GM18870 (cell line): ENCODE data around the gene GPR32.
"Not testable (repeated sequence)": the region's sequence is repeated elsewhere in the genome, so short reads cannot be mapped to it uniquely, and the experiment has no call there.

Experiments
- ATAC-seq: cut with Tn5 transposase; IDR thresholded peaks from one replicate; pipeline ENCODE4 v1.9.1; 2021; ENCODE audit warnings: moderate library complexity; ENCODE audit not compliant: unreplicated experiment

Gene GPR32

DNA sequence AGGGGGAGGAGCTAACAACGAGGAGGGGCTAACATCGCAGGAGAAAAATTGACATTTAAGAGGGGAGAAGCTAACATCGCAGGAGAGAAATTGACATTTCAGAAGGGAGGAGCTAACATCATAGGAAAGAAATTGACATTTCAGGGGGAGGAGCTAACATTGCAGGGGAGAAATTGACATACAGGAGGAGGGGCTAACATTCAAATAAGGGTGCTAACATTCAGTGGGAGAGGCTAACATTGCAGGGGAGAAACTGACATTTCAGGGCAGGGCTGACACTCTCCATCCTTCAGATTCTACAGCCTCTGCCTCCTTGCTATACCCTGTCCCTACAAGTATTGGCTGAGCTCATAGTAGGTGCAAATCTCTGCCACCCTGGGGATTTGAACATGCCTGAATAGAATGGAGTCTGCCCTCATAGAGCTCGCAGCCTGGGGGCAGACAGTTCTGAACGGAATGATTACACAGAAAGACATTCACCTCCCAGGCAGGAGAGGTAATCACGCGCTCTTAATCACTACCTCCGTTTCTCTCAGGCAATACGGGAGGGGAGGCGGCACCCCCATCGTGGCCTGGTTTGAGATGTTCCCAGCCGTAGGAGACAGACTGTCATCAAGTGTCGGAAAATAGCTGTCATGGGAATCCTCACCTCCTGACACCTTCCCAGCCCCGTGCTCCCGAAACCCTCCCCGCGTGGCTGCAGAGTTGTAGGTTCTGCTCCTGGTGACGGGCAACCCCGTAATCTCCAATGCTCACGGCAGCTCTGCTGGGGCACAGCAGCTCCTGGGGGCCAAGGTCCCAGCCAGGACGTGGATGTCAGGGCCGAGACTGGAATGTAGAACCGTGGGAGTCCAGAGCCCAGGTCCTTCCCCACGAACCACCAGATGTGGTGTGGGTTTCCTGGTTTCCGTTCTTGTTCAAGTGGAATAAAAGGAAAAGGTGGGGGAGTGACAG, 9.5 kb downstream of the GPR32 start:
- no peak for ATAC-seq

- no peak for ATAC-seq
These were observed 10.6 kb downstream of the GPR32 start for GRCh38 chr19:50780753-50781435.

- not testable (repeated sequence) for ATAC-seq
These were observed 13.5 kb downstream of the GPR32 start for GRCh38 chr19:50783848-50784152.

DNA sequence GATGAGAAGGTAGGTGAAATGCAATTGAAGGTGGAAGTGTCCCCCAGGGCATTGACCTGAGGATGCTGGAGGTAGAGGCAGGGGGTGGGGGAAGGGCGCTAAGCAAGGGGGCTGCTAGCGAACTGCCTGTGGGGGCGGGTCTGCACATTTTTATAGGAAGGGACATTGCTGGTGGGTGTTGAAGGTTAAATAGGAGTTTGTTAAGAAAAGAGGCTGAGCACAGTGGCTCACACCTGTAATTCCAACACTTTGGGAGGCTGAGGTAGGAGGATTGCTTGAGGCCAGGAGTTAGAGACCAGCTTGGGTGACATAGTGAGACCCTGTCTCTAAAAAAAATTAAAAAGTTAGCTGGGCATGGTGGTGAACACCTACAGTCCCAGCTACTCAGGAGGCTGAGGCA, 14.4 kb downstream of the GPR32 start:
- no peak for ATAC-seq

DNA sequence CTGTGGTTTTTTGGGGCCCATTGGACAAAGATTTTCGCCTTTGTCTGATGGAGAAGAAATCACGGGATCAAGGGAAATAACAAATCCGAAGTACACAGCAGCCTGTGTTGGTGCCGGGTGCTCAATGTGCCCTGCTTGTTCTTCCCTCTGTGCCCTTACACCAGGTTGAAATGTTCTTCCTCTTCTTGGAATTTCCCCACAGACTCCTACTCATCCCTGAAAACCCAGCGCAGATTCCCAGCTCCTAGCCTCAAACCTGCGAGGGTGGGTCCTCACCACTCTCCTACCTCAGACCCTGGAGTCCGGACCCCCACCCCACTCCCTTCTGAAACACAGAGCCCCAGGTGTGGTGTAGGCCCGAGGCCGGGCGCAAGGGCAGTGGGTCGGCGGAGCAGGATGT, 15.1 kb downstream of the GPR32 start:
- ATAC-seq: no peak

DNA sequence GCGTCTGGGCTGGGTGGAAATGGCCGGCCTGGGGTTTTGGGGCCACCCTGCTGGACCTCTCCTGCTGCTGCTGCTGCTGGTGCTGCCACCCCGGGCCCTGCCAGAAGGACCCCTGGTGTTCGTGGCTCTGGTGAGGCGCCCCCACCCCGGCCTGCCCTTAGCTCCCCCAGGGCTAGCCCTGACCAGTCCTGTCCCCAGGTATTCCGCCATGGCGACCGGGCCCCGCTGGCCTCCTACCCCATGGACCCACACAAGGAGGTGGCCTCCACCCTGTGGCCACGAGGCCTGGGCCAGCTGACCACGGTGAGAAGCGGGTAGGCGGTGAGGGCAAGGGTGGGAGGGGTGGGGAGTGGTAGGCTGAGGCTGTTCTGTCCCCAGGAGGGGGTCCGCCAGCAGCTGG, 20.1 kb downstream of the GPR32 start, which contains the start of gene ACP4:
Gene ACP4, plus strand, starts transcription at position 20 of the 400 bp plus-strand sequence. Its CDS starts 0 bp downstream, at position 20.
- ATAC-seq: no peak

- no peak for ATAC-seq
These were observed 20.7 kb downstream of the GPR32 start for GRCh38 chr19:50790922-50791467.

GRCh38 chr19:50791594-50792271, 21.5 kb downstream of the GPR32 start:
- no peak for ATAC-seq

GRCh38 chr19:50792272-50793250, 22.3 kb downstream of the GPR32 start:
- no peak for ATAC-seq

GRCh38 chr19:50793558-50794065, 23.3 kb downstream of the GPR32 start:
- ATAC-seq: no peak

- ATAC-seq: no peak
These were observed 24.0 kb downstream of the GPR32 start for GRCh38 chr19:50794074-50794875.

DNA sequence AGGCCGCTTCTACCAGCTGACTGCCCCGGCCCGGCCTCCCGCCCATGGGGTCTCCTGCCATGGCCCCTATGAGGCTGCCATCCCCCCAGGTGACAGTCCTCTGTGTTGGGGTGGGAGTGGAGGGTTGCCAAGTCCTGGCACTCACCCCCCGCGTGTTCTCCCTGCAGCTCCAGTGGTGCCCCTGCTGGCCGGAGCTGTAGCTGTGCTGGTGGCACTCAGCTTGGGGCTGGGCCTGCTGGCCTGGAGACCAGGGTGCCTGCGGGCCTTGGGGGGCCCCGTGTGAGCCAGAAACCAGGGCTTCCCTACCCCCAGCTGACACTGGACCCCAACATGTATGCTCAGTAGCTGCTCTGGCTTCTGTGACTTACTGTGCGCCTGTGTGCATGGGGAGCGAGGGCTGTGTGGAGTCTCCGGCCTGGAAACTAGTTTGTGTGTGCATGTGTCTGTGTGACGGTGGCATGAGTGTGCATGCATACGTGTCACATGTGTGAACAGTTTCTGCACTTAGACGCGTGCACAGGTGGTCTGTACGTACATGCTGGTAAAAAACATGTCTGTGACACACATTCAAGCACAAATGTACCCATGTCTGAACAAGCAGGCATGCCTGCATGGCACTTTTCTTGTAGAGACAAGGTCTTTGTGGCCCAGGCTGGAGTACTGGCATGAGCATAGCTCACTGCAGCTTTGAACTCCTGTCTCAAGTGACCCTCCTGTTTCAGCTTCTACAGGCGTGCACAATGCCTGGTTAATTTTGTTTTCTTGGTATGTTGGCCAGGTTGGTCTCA, 24.8 kb downstream of the GPR32 start:
- ATAC-seq: no peak

GRCh38 chr19:50795664-50796073, 25.4 kb downstream of the GPR32 start:
- ATAC-seq: no peak

- ATAC-seq: no peak
These were observed 25.9 kb downstream of the GPR32 start for GRCh38 chr19:50796128-50796633.

DNA sequence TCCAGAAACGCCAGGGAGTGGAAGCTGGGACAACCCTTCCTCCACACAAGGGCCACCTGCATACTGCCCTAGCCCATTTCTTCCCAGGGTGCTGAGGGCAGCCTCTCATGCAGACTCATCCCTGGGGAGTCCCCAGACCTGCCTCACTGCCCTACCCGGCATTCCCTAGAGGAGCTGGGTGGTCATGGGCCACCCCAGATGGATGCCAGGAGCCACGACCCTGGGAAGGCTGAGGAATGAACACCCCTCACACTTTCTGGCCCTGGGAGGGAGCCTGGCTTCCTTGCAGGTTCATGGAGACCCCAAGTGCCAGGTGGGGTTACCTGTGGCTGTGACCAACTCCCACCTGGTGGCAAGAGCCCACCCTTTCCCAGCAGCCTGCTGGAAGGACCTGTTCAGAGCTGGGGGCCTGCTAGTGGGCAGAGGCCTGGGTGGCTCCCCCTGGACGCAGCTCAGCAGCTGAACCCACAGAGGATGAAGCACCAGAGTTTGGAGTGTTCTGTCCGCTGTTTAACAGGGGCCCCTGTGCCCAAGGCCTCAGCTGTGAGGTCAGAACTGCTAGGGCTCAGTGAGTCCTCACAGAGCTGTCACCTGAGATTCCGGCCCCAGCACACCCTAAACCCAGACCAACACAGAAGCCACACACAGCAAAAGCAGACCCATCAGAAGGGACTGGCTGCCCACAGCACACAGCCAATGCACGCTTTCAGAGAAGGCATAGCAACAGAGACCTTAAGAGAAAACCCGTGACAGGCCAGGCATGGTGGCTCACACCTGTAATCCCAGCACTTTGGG, 26.6 kb downstream of the GPR32 start:
- ATAC-seq: no peak

DNA sequence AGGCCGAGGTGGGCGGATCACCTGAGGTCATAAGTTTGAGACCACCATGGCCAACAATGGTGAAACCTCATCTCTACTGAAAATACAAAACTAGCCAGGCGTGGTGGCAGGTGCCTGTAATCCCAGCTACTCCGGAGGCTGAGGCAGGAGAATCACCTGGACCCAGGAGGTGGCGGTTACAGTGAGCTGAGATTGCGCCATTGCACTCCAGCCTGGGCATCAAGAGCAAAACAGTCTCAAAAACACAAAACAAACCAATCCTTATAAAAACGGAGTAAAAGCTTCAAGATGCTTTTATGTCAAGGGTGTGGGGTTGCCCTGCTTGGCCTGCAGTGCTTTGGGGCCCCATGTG, 27.1 kb downstream of the GPR32 start:
- ATAC-seq: no peak
